ENCODE results near the gene ACAA1.
"Not testable (repeated sequence)": the region's sequence is repeated elsewhere in the genome, so short reads cannot be mapped to it uniquely, and the experiment has no call there.

The ACAA1 gene

DNA sequence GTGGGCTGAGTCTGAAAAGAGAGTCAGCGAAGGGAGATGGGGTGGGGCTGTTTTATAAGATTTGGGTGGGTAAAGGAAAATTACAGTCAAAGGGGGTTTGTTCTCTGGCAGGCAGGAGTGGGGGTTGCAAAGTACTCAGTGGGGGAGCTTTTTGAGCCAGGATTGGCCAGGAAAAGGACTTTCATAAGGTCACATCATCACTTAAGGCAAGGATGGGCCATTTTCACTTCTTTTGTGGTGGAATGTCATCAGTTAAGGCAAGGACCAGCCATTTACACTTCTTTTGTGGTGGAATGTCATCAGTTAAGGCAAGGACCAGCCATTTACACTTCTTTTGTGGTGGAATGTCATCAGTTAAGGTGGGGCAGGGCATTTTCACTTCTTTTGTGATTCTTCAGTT, 53.7 kb downstream of the ACAA1 start:
- DNase-seq (ENCODE audit: low spot score): not testable (repeated sequence)

DNA sequence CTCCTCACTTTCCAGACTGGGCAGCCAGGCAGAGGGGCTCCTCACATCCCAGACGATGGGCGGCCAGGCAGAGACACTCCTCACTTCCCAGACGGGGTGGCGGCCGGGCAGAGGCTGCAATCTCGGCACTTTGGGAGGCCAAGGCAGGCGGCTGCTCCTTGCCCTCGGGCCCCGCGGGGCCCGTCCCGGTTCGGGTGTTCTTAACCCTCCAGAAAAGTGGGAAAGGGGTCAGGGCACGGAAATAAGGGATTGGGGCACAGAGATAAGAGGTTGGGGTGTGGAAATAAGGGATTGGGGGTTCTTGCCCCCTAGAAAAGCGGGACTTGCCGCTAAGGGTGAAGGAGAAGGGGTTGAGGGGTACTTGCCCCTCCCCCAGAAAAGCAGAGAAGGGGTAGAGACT, 54.6 kb downstream of the ACAA1 start:
- DNase-seq (ENCODE audit: low spot score): not testable (repeated sequence)

DNA sequence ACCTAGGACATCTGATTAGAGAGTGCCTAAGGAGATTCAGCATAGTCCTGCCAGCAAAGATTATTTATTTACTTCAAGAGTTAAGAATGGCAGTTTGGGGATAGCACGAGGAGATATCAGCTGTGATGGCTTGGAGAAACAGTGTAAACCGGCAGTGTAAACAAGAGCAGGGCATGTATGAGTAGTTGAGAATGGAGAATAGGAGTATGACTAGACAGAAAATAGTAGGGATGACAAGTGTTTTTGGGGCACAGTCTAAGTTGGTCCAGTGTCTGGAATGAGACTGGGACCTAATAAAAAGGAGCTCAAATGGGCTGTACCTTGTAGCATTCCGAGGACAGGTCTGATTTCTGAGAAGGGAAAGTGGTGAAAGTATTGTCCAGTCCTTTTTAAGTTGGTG, 59.9 kb downstream of the ACAA1 start:
- not testable (repeated sequence) for DNase-seq (ENCODE audit: low spot score)

Small RNA genes within 50 kb of the gene (small RNA-seq; reads per million reads assigned to genes)
- 0 reads per million in 2 experiments for gene RF00019

All from SK-N-DZ (cell line).